ENCODE results near the gene SPN. TPM values are rescaled to one million over a fixed set of nuclear protein-coding genes. Genes with fewer than 3 reads are reported as not detected.

SPN gene
- total and polyA plus RNA-seq, 9 of the 15 experiments (the other 6 are each of a cell fraction or from before 2014, with no cell fraction given): 24.3 to 225 (median 79.4) TPM

- H3K4me2 ChIP-seq (ENCODE audit: insufficient read depth, low read length): no peak overlapping the region
- H3K27ac ChIP-seq (ENCODE audit: extremely low read depth, low read depth, low read length): no peak overlapping the region
- H3K4me3 ChIP-seq: no peak overlapping the region
- ATAC-seq (no peak), FAIRE-seq (no peak), DNase-seq (ENCODE audit: extremely low read depth in 1 of 4, low spot score in 3 of 4) (no peak)
- in situ Hi-C loops (cut with MboI) (loop anchor here (10.0 kb wide), 1 partner anchor 327 kb away; the partner anchor contains the start of gene C16orf92), intact Hi-C loops (cut with micrococcal nuclease) (loop anchor here (5.0 kb wide), 1 partner anchor 35 kb away; the partner anchor contains the start of gene SPN)
- H3K9me3 ChIP-seq (replicated peaks; ENCODE audit: control insufficient read depth, insufficient read depth, low read depth, low read length): no peaks in the 10 kb centered on the region
- peaks cover 9% of the 10 kb centered on the region for H3K79me2 ChIP-seq (ENCODE audit: control insufficient read depth, insufficient read depth, low read length)
- H4K20me1 ChIP-seq (replicated peaks; ENCODE audit: control insufficient read depth, insufficient read depth, low read length): no peaks in the 10 kb centered on the region
- no TSS peak for BruUV-seq (replicated peaks)
- peaks cover 22 to 36% of the 10 kb centered on the region in 2 experiments for H3K4me1 ChIP-seq (replicated peaks in 1 of 2; ENCODE audit: control insufficient read depth in 2 of 2, insufficient read depth in 2 of 2, low read length in 2 of 2)
- no peak overlapping the region for H2AFZ ChIP-seq (ENCODE audit: low read depth, low read length)
- no peaks in the 10 kb centered on the region for H3K9me1 ChIP-seq (ENCODE audit: control insufficient read depth, insufficient read depth, low read length)
- POLR2A ChIA-PET: no interaction called here
- H3K27me3 ChIP-seq (ENCODE audit: control insufficient read depth in 2 of 2, insufficient read depth in 2 of 2, low read length in 2 of 2): no peaks in the 10 kb centered on the region
- H3K36me3 ChIP-seq (ENCODE audit: control insufficient read depth, insufficient read depth, low read length): peaks cover 27% of the 10 kb centered on the region; the same call in 1 of the 3 replicates
- 95% methylated on average over 6 of the region's 7 CpGs for WGBS (ENCODE audit: insufficient coverage, low coverage, missing lambda C conversion rate)
- CTCF ChIA-PET (ENCODE audit: low intra/inter-chr PET ratio): no interaction called here
- H3K9ac ChIP-seq (ENCODE audit: insufficient read depth in 1 of 2, low read depth in 2 of 2, low read length in 2 of 2): no peak overlapping the region
- TF ChIP-seq PCBP2 (IDR thresholded peaks at IDR 0.05; ENCODE audit: low read depth, low read length, poor library complexity, severe bottlenecking) (no peak), CXXC5 (CRISPR knock-in tag; IDR thresholded peaks at IDR 0.05) (no peak), E2F1 (CRISPR knock-in tag; IDR thresholded peaks at IDR 0.05) (no peak), MCM2 (IDR thresholded peaks at IDR 0.05; ENCODE audit: low read depth) (no peak), PHB2 (IDR thresholded peaks at IDR 0.05; ENCODE audit: low read depth) (no peak), ZNF592 (IDR thresholded peaks at IDR 0.05) (no peak), RBM25 (IDR thresholded peaks at IDR 0.05; ENCODE audit: low read depth, low read length, severe bottlenecking) (peak; percentile 92), ARID1B (IDR thresholded peaks at IDR 0.05) (no peak), RCOR1 (IDR thresholded peaks at IDR 0.05; ENCODE audit: borderline replicate concordance in 1 of 2, low read depth in 2 of 2, low read length in 2 of 2) (peak in 1 of 2 experiments; percentile 59; a peak in 1 of 4 replicates), CBX1 (IDR thresholded peaks at IDR 0.05; ENCODE audit: low read depth) (peak; percentile 84; the same call in 1 of the 2 replicates), STAG1 (CRISPR knock-in tag; IDR thresholded peaks at IDR 0.05; ENCODE audit: borderline replicate concordance) (no peak), CHD4 (IDR thresholded peaks at IDR 0.05; ENCODE audit: insufficient read depth, insufficient replicate concordance, low read depth, low read length, poor library complexity, severe bottlenecking) (peak; percentile 75)
Measured at GRCh38 chr16:29697391-29697790, 34.3 kb downstream of the SPN start.
